Tibial nerve (tissue), 4 donors: ENCODE measurements around the gene MED13L.

ENCODE experiments used
- CTCF ChIP-seq, 5 experiments: fragments of 200-600 bp in 3 of 5; fragments of 450-650 bp in 2 of 5; sonication (generic) in 3 of 5; IDR thresholded peaks; one replicate each; pipeline ENCODE4 v1.5.1; 2016 to 2019; ENCODE audit warnings: antibody characterized with exemption in 5 of 5, mild to moderate bottlenecking in 3 of 5, moderate library complexity in 2 of 5
- EP300 ChIP-seq, 2 donors: sonication (generic); formaldehyde crosslinking; IDR thresholded peaks; one replicate each; pipeline ENCODE4 v1.6.1; 2017; ENCODE audit warnings: antibody characterized with exemption in 2 of 2, mild to moderate bottlenecking in 1 of 2
- POLR2A ChIP-seq, 2 donors: fragments of 450-650 bp; IDR thresholded peaks; one replicate each; pipeline ENCODE4 v1.6.1; 2017; ENCODE audit warnings: antibody characterized with exemption in 2 of 2, mild to moderate bottlenecking in 2 of 2, moderate library complexity in 2 of 2

- TF ChIP-seq CTCF (IDR thresholded peaks at IDR 0.05): no peak
- TF ChIP-seq EP300 (IDR thresholded peaks at IDR 0.05): no peak
- no peak for TF ChIP-seq POLR2A (IDR thresholded peaks at IDR 0.05)
These were observed 20.3 kb downstream of the MED13L start for GRCh38 chr12:116257215-116257614.
